Endodermal cell (in vitro differentiated cells): Measurements from ENCODE around the gene FGFR2. TPM values are rescaled to one million over a fixed set of nuclear protein-coding genes. Genes with fewer than 3 reads are reported as not detected.

Source experiments
- DNase-seq: peaks from one replicate; pipeline ENCODE4 v3.0.0-alpha.2; 2017
- H3K27ac ChIP-seq: 2 replicates; pipeline ENCODE4 v1.5.1; 2013; ENCODE audit warnings: mild to moderate bottlenecking, low read depth, low read length, moderate library complexity
- H3K27me3 ChIP-seq: 2 replicates; pipeline ENCODE4 v1.6.1; 2013; ENCODE audit warnings: mild to moderate bottlenecking, low read length, moderate library complexity; ENCODE audit not compliant: insufficient read depth, control insufficient read depth, poor library complexity, severe bottlenecking
- H3K36me3 ChIP-seq: 2 replicates; pipeline ENCODE4 v1.7.0; 2013; ENCODE audit warnings: mild to moderate bottlenecking, low read length, moderate library complexity; ENCODE audit not compliant: control insufficient read depth, insufficient read depth
- H3K4me1 ChIP-seq: one replicate; pipeline ENCODE4 v1.7.0; 2013; ENCODE audit warnings: low read length; ENCODE audit not compliant: control insufficient read depth, insufficient read depth
- H3K4me3 ChIP-seq: 2 replicates; pipeline ENCODE4 v1.5.1; 2013; ENCODE audit warnings: mild to moderate bottlenecking, low read length, moderate library complexity
- H3K9ac ChIP-seq: 2 replicates; pipeline ENCODE4 v1.6.1; 2013; ENCODE audit warnings: mild to moderate bottlenecking, low read length, moderate library complexity; ENCODE audit not compliant: poor library complexity, severe bottlenecking; ENCODE audit errors: extremely low read depth
- H3K9me3 ChIP-seq: 2 replicates; pipeline ENCODE4 v1.6.1; 2013; ENCODE audit warnings: mild to moderate bottlenecking, low read length, moderate library complexity; ENCODE audit not compliant: control insufficient read depth
- H3K27ac Mint-ChIP-seq: 2 replicates; pipeline ENCODE4 v1.8.0; 2020; ENCODE audit warnings: mixed read lengths
- H3K27me3 Mint-ChIP-seq: 2 replicates; pipeline ENCODE4 v1.8.0; 2021; ENCODE audit warnings: mild to moderate bottlenecking, mixed read lengths; ENCODE audit not compliant: insufficient read depth
- H3K36me3 Mint-ChIP-seq: 2 replicates; pipeline ENCODE4 v1.8.0; 2020; ENCODE audit warnings: low read depth, mixed read lengths
- H3K4me1 Mint-ChIP-seq: 2 replicates; pipeline ENCODE4 v1.8.0; 2020; ENCODE audit warnings: mixed read lengths
- H3K4me3 Mint-ChIP-seq: 2 replicates; pipeline ENCODE4 v1.8.0; 2020; ENCODE audit warnings: mild to moderate bottlenecking, moderate library complexity, mixed read lengths
- H3K9me3 Mint-ChIP-seq: 2 replicates; pipeline ENCODE4 v1.8.0; 2020; ENCODE audit warnings: mild to moderate bottlenecking, mixed read lengths
- WGBS, 2 experiments: methylation state at CpG; one replicate each; pipeline versions ENCODE4 v1.1.5 to v1.1.7; 2013; ENCODE audit warnings: missing lambda C conversion rate in 2 of 2, mixed read lengths in 1 of 2; ENCODE audit not compliant: insufficient coverage in 1 of 2, insufficient read length in 1 of 2; 5-methylcytosine and 5-hydroxymethylcytosine counted together
- total RNA-seq, 2 donors: library from RNA; stranded (reverse); fragmentation: NEBNext Ultra II Directional in 1 of 2; extraction: Animal tissue kit (Norgen Biotek cat#: 25700) in 1 of 2; gene quantifications; 2 replicates in 1 of 2; 3 replicates in 1 of 2; pipeline ENCODE4 v1.2.1, GENCODE V29; 2021
- TF ChIP-seq, protein P1 (sequence below): fragments of 200-600 bp; sonication (generic); conservative IDR thresholded peaks from 2 replicates; pipeline ENCODE4 v1.5.0; 2021; ENCODE audit warnings: antibody characterized with exemption, mild to moderate bottlenecking

Gene FGFR2
- total RNA-seq, 2 donors from 2014 or later, result 56.5 to 77.0 TPM

DNA sequence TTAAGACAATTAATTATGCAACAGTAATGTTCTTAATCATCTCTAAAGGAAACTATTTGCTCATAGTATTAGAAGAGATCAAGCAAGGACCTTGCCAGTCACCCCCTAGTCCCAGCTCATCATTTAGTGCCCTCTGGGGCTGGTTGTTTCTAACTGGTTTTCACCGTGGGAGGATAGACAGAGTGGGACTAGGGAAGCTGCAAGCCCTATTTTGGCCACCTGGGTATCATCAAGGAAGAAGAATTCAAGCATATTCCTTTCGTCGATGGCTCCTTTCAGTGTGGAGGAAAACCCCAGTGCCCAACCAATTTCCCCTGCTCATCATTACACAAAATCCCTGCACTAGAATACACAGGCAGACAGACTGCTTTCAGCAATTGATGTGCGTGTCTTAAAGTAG, 30.6 kb upstream of the FGFR2 start:
- Histone ChIP-seq H3K4me1 (peaks cover 12% of the 10 kb centered on the region), H3K27ac (no peak overlapping the region), H3K27me3 (no peaks in the 10 kb centered on the region), H3K9me3 (no peaks in the 10 kb centered on the region), H3K36me3 (no peaks in the 10 kb centered on the region), H3K9ac (no peak overlapping the region), H3K4me3 (no peak overlapping the region)
- peaks cover 39% of the 10 kb centered on the region for H3K4me1 Mint-ChIP-seq
- H3K27me3 Mint-ChIP-seq, result no peaks in the 10 kb centered on the region
- no peak overlapping the region for H3K27ac Mint-ChIP-seq
- DNase-seq, result no peak
- TF ChIP-seq, protein P1, sequence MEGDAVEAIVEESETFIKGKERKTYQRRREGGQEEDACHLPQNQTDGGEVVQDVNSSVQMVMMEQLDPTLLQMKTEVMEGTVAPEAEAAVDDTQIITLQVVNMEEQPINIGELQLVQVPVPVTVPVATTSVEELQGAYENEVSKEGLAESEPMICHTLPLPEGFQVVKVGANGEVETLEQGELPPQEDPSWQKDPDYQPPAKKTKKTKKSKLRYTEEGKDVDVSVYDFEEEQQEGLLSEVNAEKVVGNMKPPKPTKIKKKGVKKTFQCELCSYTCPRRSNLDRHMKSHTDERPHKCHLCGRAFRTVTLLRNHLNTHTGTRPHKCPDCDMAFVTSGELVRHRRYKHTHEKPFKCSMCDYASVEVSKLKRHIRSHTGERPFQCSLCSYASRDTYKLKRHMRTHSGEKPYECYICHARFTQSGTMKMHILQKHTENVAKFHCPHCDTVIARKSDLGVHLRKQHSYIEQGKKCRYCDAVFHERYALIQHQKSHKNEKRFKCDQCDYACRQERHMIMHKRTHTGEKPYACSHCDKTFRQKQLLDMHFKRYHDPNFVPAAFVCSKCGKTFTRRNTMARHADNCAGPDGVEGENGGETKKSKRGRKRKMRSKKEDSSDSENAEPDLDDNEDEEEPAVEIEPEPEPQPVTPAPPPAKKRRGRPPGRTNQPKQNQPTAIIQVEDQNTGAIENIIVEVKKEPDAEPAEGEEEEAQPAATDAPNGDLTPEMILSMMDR, result peak; percentile 50
- no peaks in the 10 kb centered on the region for H3K36me3 Mint-ChIP-seq
- H3K4me3 Mint-ChIP-seq, result no peak overlapping the region
- 76 to 89% methylated on average over 3 to 4 of the region's 4 CpGs for WGBS, 2 experiments
- peaks cover 3% of the 10 kb centered on the region for H3K9me3 Mint-ChIP-seq

DNA sequence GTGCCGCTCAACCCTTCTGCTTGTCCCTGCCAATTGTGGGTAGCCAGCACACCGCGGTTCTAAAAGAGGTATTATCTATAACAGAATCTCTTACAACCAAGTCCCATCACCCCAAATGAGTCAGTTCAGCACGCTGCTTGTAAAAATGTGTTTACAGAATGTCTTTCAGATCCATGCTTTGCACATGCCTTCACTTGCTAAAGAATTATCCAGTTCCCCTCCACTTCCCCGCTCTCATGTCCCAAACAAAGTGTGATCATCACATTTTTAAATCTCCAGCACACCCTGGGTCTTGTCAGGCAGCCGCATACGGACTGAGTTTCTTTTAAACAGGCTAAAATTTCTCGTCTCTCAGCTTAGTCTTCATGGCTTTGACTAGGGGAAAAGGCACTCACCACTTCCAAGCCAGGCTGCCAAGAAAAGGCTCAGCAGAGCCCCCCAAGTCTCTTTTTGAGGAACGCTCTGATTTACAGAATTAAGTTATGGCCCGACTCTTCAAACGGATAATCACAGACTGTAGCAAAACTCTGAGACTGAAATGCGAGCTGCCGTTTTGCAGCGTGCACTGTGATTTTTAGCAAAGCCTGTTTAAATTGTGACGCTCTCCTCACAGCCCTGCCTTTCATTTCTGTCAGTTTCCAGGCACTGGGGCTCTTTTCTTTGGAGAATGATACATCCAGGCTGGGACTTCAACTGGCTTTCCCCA, 29.8 kb upstream of the FGFR2 start:
- Histone ChIP-seq H3K4me1 (peaks cover 12% of the 10 kb centered on the region), H3K27me3 (no peaks in the 10 kb centered on the region), H3K4me3 (no peak overlapping the region), H3K9ac (peak overlapping the region; percentile 49), H3K36me3 (no peaks in the 10 kb centered on the region), H3K9me3 (no peaks in the 10 kb centered on the region), H3K27ac (no peak overlapping the region)
- Mint-ChIP-seq H3K4me1 (peaks cover 39% of the 10 kb centered on the region), H3K27ac (peak overlapping the region; percentile 86), H3K9me3 (peaks cover 3% of the 10 kb centered on the region), H3K4me3 (no peak overlapping the region), H3K27me3 (no peaks in the 10 kb centered on the region), H3K36me3 (no peaks in the 10 kb centered on the region)
- WGBS, 2 experiments, result 79 to 88% methylated on average over 14 to 15 of the region's 15 CpGs
- TF ChIP-seq, protein P1, result no peak
- DNase-seq, result no peak

DNA sequence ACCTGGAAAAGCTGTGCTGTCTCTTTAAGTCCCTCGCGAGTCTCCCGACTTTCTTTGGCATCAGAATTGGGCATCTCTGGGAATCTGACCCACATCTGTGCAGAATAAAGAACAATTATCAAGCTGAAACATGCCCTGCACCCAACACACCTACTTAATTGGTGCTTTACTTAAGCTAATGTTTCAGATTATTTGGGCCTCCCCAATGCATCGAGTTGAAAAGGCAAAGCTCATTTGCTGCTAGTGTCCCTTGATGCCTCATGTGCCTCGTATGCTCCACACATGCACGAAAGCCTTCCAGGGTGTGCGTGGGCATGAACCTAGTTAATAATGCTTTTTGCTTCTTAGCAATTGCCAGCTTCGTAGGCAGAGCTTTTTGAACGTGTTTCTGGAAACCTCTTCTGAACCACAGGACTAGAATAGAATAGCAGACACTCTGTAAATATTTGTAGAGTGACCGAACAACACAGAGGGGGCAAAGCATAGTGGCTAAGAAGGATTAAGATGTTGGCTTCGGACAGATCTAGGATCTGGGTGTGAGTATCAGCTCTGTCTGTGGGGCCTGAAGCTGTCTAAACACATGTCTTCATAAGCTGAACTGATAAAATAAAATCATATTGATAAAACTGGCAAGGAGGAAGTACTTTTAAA, 26.7 kb upstream of the FGFR2 start:
- no peaks in the 10 kb centered on the region for H3K36me3 Mint-ChIP-seq
- peaks cover 16% of the 10 kb centered on the region for H3K4me1 ChIP-seq
- 81 to 83% methylated on average over 11 of the region's 11 CpGs for WGBS, 2 experiments
- H3K4me3 Mint-ChIP-seq, result no peak overlapping the region
- no peaks in the 10 kb centered on the region for H3K36me3 ChIP-seq
- H3K9ac ChIP-seq, result no peak overlapping the region
- no peaks in the 10 kb centered on the region for H3K27me3 Mint-ChIP-seq
- no peaks in the 10 kb centered on the region for H3K9me3 ChIP-seq
- no peak for DNase-seq
- no peak overlapping the region for H3K4me3 ChIP-seq
- TF ChIP-seq, protein P1, result no peak
- H3K4me1 Mint-ChIP-seq, result peaks cover 40% of the 10 kb centered on the region
- H3K27ac Mint-ChIP-seq, result peak overlapping the region; percentile 72
- H3K27ac ChIP-seq, result no peak overlapping the region
- no peaks in the 10 kb centered on the region for H3K27me3 ChIP-seq
- H3K9me3 Mint-ChIP-seq, result peaks cover 3% of the 10 kb centered on the region
